H1 (cell line): ENCODE results near the gene RBM38. TPM values are rescaled to one million over a fixed set of nuclear protein-coding genes. Genes with fewer than 3 reads are reported as not detected.

Experiments
- CTCF ChIA-PET: fragments of 300-600 bp; sonication (Branson Sonifier 250); formaldehyde crosslinking; loops from one replicate; lab custom pipeline; 2021; ENCODE audit not compliant: partially characterized antibody; lab: Charles Lee
- POLR2A ChIA-PET: fragments of 300-600 bp; sonication (Branson Sonifier 250); formaldehyde crosslinking; loops from one replicate; lab custom pipeline; 2021; ENCODE audit warnings: inconsistent platforms; ENCODE audit not compliant: partially characterized antibody; lab: Charles Lee
- DNase-seq, 2 experiments: peaks; one replicate each; pipeline versions ENCODE4 v3.0.0 to v3.0.0-alpha.2; 2010 to 2022; ENCODE audit warnings: low spot score in 2 of 2, low read depth in 1 of 2, mixed read lengths in 1 of 2
- FAIRE-seq: peaks from 2 replicates; lab custom pipeline; 2011; peaks lifted over from hg19 to GRCh38; lab: Jason Lieb, UNC
- H2AFZ ChIP-seq: 2 replicates; pipeline ENCODE4 v1.8.1; 2012; ENCODE audit warnings: low read length, inconsistent platforms
- H2AK5ac ChIP-seq: 2 replicates; pipeline ENCODE4 v1.6.1; 2013; ENCODE audit warnings: low read depth, low read length
- H2BK120ac ChIP-seq: replicated peaks from 2 replicates; pipeline ENCODE3; 2013; ENCODE audit warnings: low read depth, low read length, inconsistent platforms
- H2BK12ac ChIP-seq: 2 replicates; pipeline ENCODE4 v1.6.1; 2013; ENCODE audit warnings: low read depth, low read length
- H2BK15ac ChIP-seq: 2 replicates; pipeline ENCODE4 v1.6.1; 2013; ENCODE audit warnings: low read length
- H2BK20ac ChIP-seq: 2 replicates; pipeline ENCODE4 v1.6.1; 2013; ENCODE audit warnings: low read length
- H2BK5ac ChIP-seq: 2 replicates; pipeline ENCODE4 v1.6.1; 2013; ENCODE audit warnings: low read depth, low read length
- H3K14ac ChIP-seq: 2 replicates; pipeline ENCODE4 v1.6.1; 2013; ENCODE audit warnings: inconsistent platforms; ENCODE audit not compliant: insufficient read length
- H3K18ac ChIP-seq: 2 replicates; pipeline ENCODE4 v1.6.1; 2013; ENCODE audit warnings: low read length; ENCODE audit errors: extremely low read depth
- H3K23ac ChIP-seq: 2 replicates; pipeline ENCODE4 v1.6.1; 2013; ENCODE audit warnings: inconsistent platforms; ENCODE audit not compliant: insufficient read length
- H3K23me2 ChIP-seq: 2 replicates; pipeline ENCODE4 v1.6.1; 2013; ENCODE audit warnings: low read depth, low read length
- H3K27ac ChIP-seq: 2 replicates; pipeline ENCODE4 v1.6.1; 2011; ENCODE audit warnings: low read depth, low read length, inconsistent platforms
- H3K27me3 ChIP-seq, 4 experiments: replicated peaks in 1 of 4; 1 replicate in 1 of 4; 2 replicates in 3 of 4; pipeline versions ENCODE4 v1.6.1 to v1.8.1; 2011 to 2013; ENCODE audit warnings: low read length in 3 of 4, mild to moderate bottlenecking in 3 of 4, inconsistent platforms in 2 of 4, mixed read lengths in 2 of 4, moderate library complexity in 1 of 4; ENCODE audit not compliant: control insufficient read depth in 3 of 4, insufficient read depth in 3 of 4; ENCODE audit errors: extremely low read depth in 1 of 4
- H3K36me3 ChIP-seq, 4 experiments: 2 replicates each; pipeline versions ENCODE4 v1.6.1 to v1.8.1; 2011 to 2013; ENCODE audit warnings: mild to moderate bottlenecking in 4 of 4, low read length in 3 of 4, moderate library complexity in 2 of 4, control low read depth in 1 of 4, inconsistent platforms in 1 of 4; ENCODE audit not compliant: insufficient read depth in 4 of 4, control insufficient read depth in 2 of 4
- H3K4ac ChIP-seq: replicated peaks from 2 replicates; pipeline ENCODE3; 2013; ENCODE audit warnings: low read length, low read depth, mixed read lengths, inconsistent platforms; ENCODE audit not compliant: insufficient read length
- H3K4me1 ChIP-seq, 4 experiments: replicated peaks in 1 of 4; 1 replicate in 1 of 4; 2 replicates in 3 of 4; pipeline versions ENCODE4 v1.6.1 to v1.8.1; 2011 to 2013; ENCODE audit warnings: low read length in 3 of 4, inconsistent platforms in 2 of 4, mixed read lengths in 1 of 4; ENCODE audit not compliant: insufficient read depth in 4 of 4, control insufficient read depth in 3 of 4
- H3K4me2 ChIP-seq, 2 experiments: 2 replicates each; pipeline versions ENCODE4 v1.6.1 to v1.8.1; 2011 to 2013; ENCODE audit warnings: low read depth in 2 of 2, low read length in 2 of 2, control low read depth in 1 of 2, inconsistent platforms in 1 of 2, mild to moderate bottlenecking in 1 of 2; ENCODE audit not compliant: insufficient read depth in 1 of 2
- H3K4me3 ChIP-seq, 4 experiments: fragments of 200-600, 300-600 bp in 1 of 4; sonication (generic), shearing (Covaris generic), sonication (Bioruptor Twin) in 1 of 4; 2 replicates each; pipeline versions ENCODE4 v1.5.1 to v1.8.1; 2011 to 2016; ENCODE audit warnings: low read length in 4 of 4, low read depth in 3 of 4, control low read depth in 2 of 4, inconsistent platforms in 2 of 4, mild to moderate bottlenecking in 2 of 4, mixed read lengths in 1 of 4, moderate library complexity in 1 of 4; ENCODE audit not compliant: insufficient read depth in 2 of 4; ENCODE audit errors: extremely low read depth in 1 of 4
- H3K56ac ChIP-seq: replicated peaks from 2 replicates; pipeline ENCODE3; 2013; ENCODE audit warnings: low read depth, mild to moderate bottlenecking, mixed read lengths, low read length, inconsistent platforms; ENCODE audit not compliant: insufficient read length
- H3K79me1 ChIP-seq: 2 replicates; pipeline ENCODE4 v1.6.1; 2013; ENCODE audit warnings: low read depth, low read length, control low read depth
- H3K79me2 ChIP-seq, 2 experiments: 2 replicates each; pipeline versions ENCODE4 v1.6.1 to v1.8.1; 2012 to 2013; ENCODE audit warnings: low read length in 2 of 2, mild to moderate bottlenecking in 2 of 2, inconsistent platforms in 1 of 2; ENCODE audit not compliant: insufficient read depth in 2 of 2, control insufficient read depth in 1 of 2
- H3K9ac ChIP-seq, 4 experiments: replicated peaks in 1 of 4; 1 replicate in 1 of 4; 2 replicates in 3 of 4; pipeline versions ENCODE4 v1.6.1 to v1.8.1; 2011 to 2013; ENCODE audit warnings: low read depth in 3 of 4, low read length in 3 of 4, control low read depth in 2 of 4, mild to moderate bottlenecking in 2 of 4, moderate library complexity in 2 of 4, inconsistent platforms in 1 of 4; ENCODE audit errors: extremely low read depth in 1 of 4
- H3K9me3 ChIP-seq, 2 experiments: 2 replicates each; pipeline versions ENCODE4 v1.6.1 to v1.8.1; 2012 to 2013; ENCODE audit warnings: mild to moderate bottlenecking in 2 of 2, moderate library complexity in 2 of 2, control low read depth in 1 of 2, inconsistent platforms in 1 of 2, low read depth in 1 of 2, low read length in 1 of 2, mixed read lengths in 1 of 2; ENCODE audit not compliant: insufficient read depth in 2 of 2
- H4K20me1 ChIP-seq, 2 experiments: replicated peaks in 1 of 2; 2 replicates each; pipeline versions ENCODE3 to v1.8.1; 2011 to 2013; ENCODE audit warnings: inconsistent platforms in 2 of 2, low read length in 2 of 2, mild to moderate bottlenecking in 1 of 2; ENCODE audit not compliant: insufficient read depth in 2 of 2, control insufficient read depth in 1 of 2
- H4K5ac ChIP-seq: 2 replicates; pipeline ENCODE4 v1.6.1; 2013; ENCODE audit warnings: low read length, low read depth, mixed read lengths, inconsistent platforms; ENCODE audit not compliant: insufficient read length
- H4K8ac ChIP-seq: 2 replicates; pipeline ENCODE4 v1.8.0; 2013; ENCODE audit warnings: mild to moderate bottlenecking, moderate library complexity, low read length, inconsistent platforms; ENCODE audit not compliant: insufficient read depth; ENCODE audit errors: extremely low read depth
- H4K91ac ChIP-seq: replicated peaks from 2 replicates; pipeline ENCODE3; 2013; ENCODE audit warnings: low read length, mixed read lengths, inconsistent platforms; ENCODE audit not compliant: insufficient read length
- BACH1 ChIP-seq: IDR thresholded peaks from 2 replicates; pipeline ENCODE4 v1.6.1; 2012; ENCODE audit warnings: low read length, improper control_type of control experiment
- CBX5 ChIP-seq: fragments of 300-800, 300-1000 bp; sonication (generic); IDR thresholded peaks from 2 replicates; pipeline ENCODE4 v1.7.1; 2016; ENCODE audit warnings: antibody characterized with exemption, low read length, low read depth
- KDM4A ChIP-seq: IDR thresholded peaks from one replicate; pipeline ENCODE4 v1.7.1; 2012; ENCODE audit warnings: low read depth, mild to moderate bottlenecking, moderate library complexity, low read length, inconsistent platforms; ENCODE audit not compliant: severe bottlenecking
- POU5F1 ChIP-seq: IDR thresholded peaks from 2 replicates; pipeline ENCODE4 v1.6.1; 2011; ENCODE audit warnings: low read depth, mild to moderate bottlenecking, low read length, moderate library complexity
- SAP30 ChIP-seq: fragments of 300-600 bp; sonication (generic); IDR thresholded peaks from 2 replicates; pipeline ENCODE4 v1.7.1; 2012; ENCODE audit warnings: low read length, moderate library complexity, mild to moderate bottlenecking, inconsistent platforms; ENCODE audit not compliant: insufficient read depth, insufficient replicate concordance
- SP2 ChIP-seq: IDR thresholded peaks from 2 replicates; pipeline ENCODE4 v1.6.1; 2012; ENCODE audit warnings: mild to moderate bottlenecking, low read length, inconsistent platforms
- TCF12 ChIP-seq: IDR thresholded peaks from 2 replicates; pipeline ENCODE4 v1.6.1; 2011; ENCODE audit warnings: low read depth, mild to moderate bottlenecking, low read length
- ZNF274 ChIP-seq: IDR thresholded peaks from 2 replicates; pipeline ENCODE4 v1.7.0; 2012; ENCODE audit warnings: low read length, borderline replicate concordance; ENCODE audit errors: extremely low read depth
- WGBS, 2 experiments: shearing (Covaris generic) in 1 of 2; methylation state at CpG; one replicate each; pipeline versions ENCODE4 v1.1.6 to v1.1.7; 2013 to 2015; ENCODE audit warnings: low lambda C conversion rate in 2 of 2, mixed read lengths in 2 of 2, inconsistent platforms in 1 of 2, low coverage in 1 of 2, missing lambda C conversion rate in 1 of 2; ENCODE audit not compliant: insufficient replicate concordance in 2 of 2, insufficient coverage in 1 of 2, insufficient read length in 1 of 2; ENCODE audit errors: extremely low coverage in 1 of 2, missing lambda C conversion rate in 1 of 2; 5-methylcytosine and 5-hydroxymethylcytosine counted together
- polyA plus RNA-seq, 7 experiments: library from polyadenylated mRNA; depleted of rRNA in 3 of 7; stranded (reverse) in 5 of 7; unstranded in 2 of 7; fragments of >200 nt in 5 of 7; fragments of 200-250 nt in 2 of 7; gene quantifications; 1 replicate in 5 of 7; 2 replicates in 1 of 7; 4 replicates in 1 of 7; pipeline versions ENCODE4 v1.2.1 to v1.2.3, GENCODE V29; 2011 to 2013; ENCODE audit warnings: missing spikeins in 2 of 7, mixed read lengths in 2 of 7
- total RNA-seq: library from RNA; stranded (reverse); fragmentation: NEBNext Ultra II Directional; extraction: Animal tissue kit (Norgen Biotek cat#: 25700); gene quantifications from 2 replicates; pipeline ENCODE4 v1.2.1, GENCODE V29; 2021
- TF ChIP-seq, protein P1 (sequence below): IDR thresholded peaks from 2 replicates; pipeline ENCODE4 v1.6.1; 2011; ENCODE audit warnings: low read depth, mild to moderate bottlenecking, low read length; ENCODE audit not compliant: insufficient read depth

RBM38 gene
- total and polyA plus RNA-seq, 2 of the 8 experiments (the other 6 are each of a cell fraction or from before 2014, with no cell fraction given), result 57.7 to 109 TPM

DNA sequence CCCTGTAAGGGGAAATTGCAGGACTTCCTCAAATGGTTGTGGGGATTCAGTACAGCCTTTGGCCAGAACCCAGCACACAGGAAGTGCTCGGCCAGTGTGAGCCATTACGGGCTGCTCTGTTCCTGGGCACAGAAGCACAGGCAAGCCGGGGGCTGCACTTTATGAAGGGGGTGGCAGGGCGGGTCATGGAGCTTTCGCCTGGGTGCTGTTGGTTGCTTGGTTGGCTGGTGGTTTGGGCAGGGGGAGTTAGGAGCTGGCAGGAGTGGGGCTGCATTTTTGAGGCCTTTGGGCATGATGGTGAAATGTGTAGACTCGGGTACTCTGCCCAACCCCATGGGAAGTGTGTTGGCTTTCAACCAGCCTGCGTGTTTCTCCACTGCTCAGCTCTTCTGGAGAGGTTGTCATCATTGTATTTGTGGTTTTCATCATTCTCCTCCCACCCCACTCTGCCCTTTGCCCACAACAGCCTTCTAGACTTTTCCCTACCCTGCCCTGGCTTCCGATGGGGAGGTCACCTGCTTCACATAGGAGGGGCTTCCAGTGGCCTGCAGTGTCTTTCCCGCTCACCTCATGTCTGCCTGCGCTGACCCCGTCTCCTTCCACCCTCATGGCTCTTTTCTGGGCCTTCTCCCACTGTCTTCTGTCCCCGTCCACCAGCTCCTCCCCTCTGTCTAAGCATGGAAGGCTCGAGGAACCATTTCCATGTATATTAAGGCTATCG is 16.1 kb upstream of the RBM38 start:
- H3K23ac ChIP-seq, result no peak overlapping the region
- no peak overlapping the region for H3K18ac ChIP-seq
- no peaks in the 10 kb centered on the region for H3K23me2 ChIP-seq
- 91% methylated on average over 14 of the region's 14 CpGs; no CpG with 5 or more reads in 1 of the 2 experiments for WGBS, 2 experiments
- DNase-seq (no peak), FAIRE-seq (no peak)
- no peaks in the 10 kb centered on the region for H3K9me3 ChIP-seq
- CTCF ChIA-PET, result interaction anchor here (0.6 to 1.6 kb wide), 3 partner anchors 9 to 859 kb away, joined by 4 to 7 read pairs (median 4); no protein-coding TSS in a partner anchor
- no peak overlapping the region for H2BK15ac ChIP-seq
- no peak overlapping the region for H3K9ac ChIP-seq
- no peak overlapping the region for H3K4me3 ChIP-seq
- H3K14ac ChIP-seq, result no peak overlapping the region
- no peaks in the 10 kb centered on the region; a peak in 1 of 7 replicates for H3K27me3 ChIP-seq
- H3K4ac ChIP-seq, result no peak overlapping the region
- H3K27ac ChIP-seq, result 0 out of 2 replicates have a peak overlapping the region, but pooled peaks have one; percentile 4
- H2AFZ ChIP-seq, result no peak overlapping the region
- H2BK5ac ChIP-seq, result no peak overlapping the region
- H4K5ac ChIP-seq, result no peak overlapping the region
- H3K36me3 ChIP-seq, result peaks cover 20 to 65% (median 53%) of the 10 kb centered on the region in 4 experiments; a peak in 7 of 8 replicates
- H2BK12ac ChIP-seq, result no peak overlapping the region
- H4K8ac ChIP-seq, result no peak overlapping the region
- peaks cover 2% of the 10 kb centered on the region in 2 experiments for H4K20me1 ChIP-seq
- no peak overlapping the region for H3K56ac ChIP-seq
- peaks cover 0 to 10% (median 3%) of the 10 kb centered on the region in 4 experiments; a peak in 3 of 7 replicates for H3K4me1 ChIP-seq
- no peak overlapping the region for H4K91ac ChIP-seq
- H3K4me2 ChIP-seq, result no peak overlapping the region
- no peak overlapping the region for H2BK20ac ChIP-seq
- 0 out of 2 replicates have a peak, but pooled peaks cover 3% of the 10 kb centered on the region for H3K79me1 ChIP-seq
- no peak overlapping the region for H2AK5ac ChIP-seq
- POLR2A ChIA-PET, result interaction anchor here (1.0 to 3.0 kb wide), 3 partner anchors 12 to 23 kb away, joined by 3 to 11 read pairs (median 3); no protein-coding TSS in a partner anchor
- no peaks in the 10 kb centered on the region for H3K79me2 ChIP-seq
- TF ChIP-seq ZNF274 (no peak), BACH1 (no peak), KDM4A (no peak), TCF12 (no peak), POU5F1 (no peak), SP2 (no peak), SAP30 (no peak), CBX5 (no peak)
- TF ChIP-seq, protein P1, sequence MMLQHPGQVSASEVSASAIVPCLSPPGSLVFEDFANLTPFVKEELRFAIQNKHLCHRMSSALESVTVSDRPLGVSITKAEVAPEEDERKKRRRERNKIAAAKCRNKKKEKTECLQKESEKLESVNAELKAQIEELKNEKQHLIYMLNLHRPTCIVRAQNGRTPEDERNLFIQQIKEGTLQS, result no peak
- no peak overlapping the region for H2BK120ac ChIP-seq
